Glutamatergic neuron (in vitro differentiated cells): Measurements from ENCODE around the gene CADM2. TPM values are rescaled to one million over a fixed set of nuclear protein-coding genes. Genes with fewer than 3 reads are reported as not detected.

Experiments
- DNase-seq: peaks from one replicate; pipeline ENCODE4 v3.0.0; 2022
- H3K27ac Mint-ChIP-seq: one replicate; pipeline ENCODE4 v1.8.0; 2020; ENCODE audit warnings: mild to moderate bottlenecking, mixed read lengths, inconsistent platforms; ENCODE audit not compliant: unreplicated experiment
- H3K27me3 Mint-ChIP-seq: one replicate; pipeline ENCODE4 v1.8.0; 2020; ENCODE audit warnings: mild to moderate bottlenecking, moderate library complexity, mixed read lengths, inconsistent platforms; ENCODE audit not compliant: unreplicated experiment
- H3K36me3 Mint-ChIP-seq: one replicate; pipeline ENCODE4 v1.8.0; 2020; ENCODE audit warnings: mild to moderate bottlenecking, mixed read lengths, inconsistent platforms; ENCODE audit not compliant: unreplicated experiment
- H3K4me1 Mint-ChIP-seq: one replicate; pipeline ENCODE4 v1.8.0; 2020; ENCODE audit warnings: mild to moderate bottlenecking, low read depth, mixed read lengths, inconsistent platforms; ENCODE audit not compliant: unreplicated experiment
- H3K4me3 Mint-ChIP-seq: one replicate; pipeline ENCODE4 v1.8.0; 2020; ENCODE audit warnings: mild to moderate bottlenecking, mixed read lengths, inconsistent platforms; ENCODE audit not compliant: unreplicated experiment
- H3K9me3 Mint-ChIP-seq: one replicate; pipeline ENCODE4 v1.8.0; 2020; ENCODE audit warnings: mild to moderate bottlenecking, moderate library complexity, mixed read lengths, inconsistent platforms; ENCODE audit not compliant: unreplicated experiment
- total RNA-seq: library from RNA; stranded (reverse); fragmentation: NEBNext Ultra II Directional; extraction: Animal tissue kit (Norgen Biotek cat#: 25700); gene quantifications from one replicate; pipeline ENCODE4 v1.2.1, GENCODE V29; 2021; ENCODE audit not compliant: unreplicated experiment
- TF ChIP-seq, protein P1 (sequence below): fragments of 200-600 bp; sonication (generic); IDR thresholded peaks from one replicate; pipeline ENCODE4 v1.5.0; 2021; ENCODE audit not compliant: partially characterized antibody, unreplicated experiment

CADM2 gene
- total RNA-seq, 1 donor from 2014 or later: 233 TPM

DNA sequence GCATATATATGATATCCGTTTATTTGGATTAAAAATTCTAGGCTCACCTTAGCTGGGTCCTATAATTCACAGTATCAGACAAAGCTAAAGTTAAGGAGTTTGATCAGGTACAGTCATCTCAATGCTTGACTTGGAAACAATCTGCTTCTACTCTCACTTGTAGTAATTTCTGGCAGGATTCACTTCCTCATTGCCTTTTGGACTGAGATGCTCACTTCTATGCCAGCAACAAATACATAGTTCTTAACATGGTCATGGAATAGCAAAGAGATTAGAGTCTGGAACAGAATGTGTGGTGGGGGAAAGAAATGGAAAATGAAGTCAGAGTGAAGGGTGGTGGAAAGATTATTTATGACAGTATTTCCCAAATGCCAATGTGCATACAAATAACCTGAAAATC lies 693.6 kb downstream of the CADM2 start:
- TF ChIP-seq, protein P1, sequence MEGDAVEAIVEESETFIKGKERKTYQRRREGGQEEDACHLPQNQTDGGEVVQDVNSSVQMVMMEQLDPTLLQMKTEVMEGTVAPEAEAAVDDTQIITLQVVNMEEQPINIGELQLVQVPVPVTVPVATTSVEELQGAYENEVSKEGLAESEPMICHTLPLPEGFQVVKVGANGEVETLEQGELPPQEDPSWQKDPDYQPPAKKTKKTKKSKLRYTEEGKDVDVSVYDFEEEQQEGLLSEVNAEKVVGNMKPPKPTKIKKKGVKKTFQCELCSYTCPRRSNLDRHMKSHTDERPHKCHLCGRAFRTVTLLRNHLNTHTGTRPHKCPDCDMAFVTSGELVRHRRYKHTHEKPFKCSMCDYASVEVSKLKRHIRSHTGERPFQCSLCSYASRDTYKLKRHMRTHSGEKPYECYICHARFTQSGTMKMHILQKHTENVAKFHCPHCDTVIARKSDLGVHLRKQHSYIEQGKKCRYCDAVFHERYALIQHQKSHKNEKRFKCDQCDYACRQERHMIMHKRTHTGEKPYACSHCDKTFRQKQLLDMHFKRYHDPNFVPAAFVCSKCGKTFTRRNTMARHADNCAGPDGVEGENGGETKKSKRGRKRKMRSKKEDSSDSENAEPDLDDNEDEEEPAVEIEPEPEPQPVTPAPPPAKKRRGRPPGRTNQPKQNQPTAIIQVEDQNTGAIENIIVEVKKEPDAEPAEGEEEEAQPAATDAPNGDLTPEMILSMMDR: no peak
- peaks cover 2% of the 10 kb centered on the region for H3K9me3 Mint-ChIP-seq
- H3K4me1 Mint-ChIP-seq: no peaks in the 10 kb centered on the region
- H3K27me3 Mint-ChIP-seq: no peaks in the 10 kb centered on the region
- H3K4me3 Mint-ChIP-seq: no peak overlapping the region
- no peak for DNase-seq
- no peaks in the 10 kb centered on the region for H3K36me3 Mint-ChIP-seq
- H3K27ac Mint-ChIP-seq: no peak overlapping the region

DNA sequence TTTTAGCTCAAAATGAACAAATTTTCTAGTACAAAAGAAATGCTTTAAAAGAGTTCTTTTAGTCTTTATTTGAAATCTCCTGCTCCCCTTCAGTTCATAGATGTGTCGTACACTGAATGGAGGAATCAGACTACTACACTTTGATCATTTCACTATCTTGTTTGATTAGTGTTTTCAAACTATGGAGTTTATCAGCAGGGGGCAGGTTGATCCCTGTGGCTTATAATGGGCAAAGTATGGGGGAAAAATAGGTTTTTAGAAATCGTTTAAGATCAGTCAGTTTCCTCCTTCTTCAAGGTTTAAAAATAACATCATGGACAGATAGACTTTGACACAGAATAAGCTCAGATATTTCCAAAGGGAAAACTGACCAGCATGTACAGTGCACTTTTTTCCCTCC lies 701.7 kb downstream of the CADM2 start:
- no peaks in the 10 kb centered on the region for H3K27me3 Mint-ChIP-seq
- H3K27ac Mint-ChIP-seq: no peak overlapping the region
- H3K4me3 Mint-ChIP-seq: no peak overlapping the region
- H3K9me3 Mint-ChIP-seq: no peaks in the 10 kb centered on the region
- no peaks in the 10 kb centered on the region for H3K36me3 Mint-ChIP-seq
- TF ChIP-seq, protein P1: no peak
- no peaks in the 10 kb centered on the region for H3K4me1 Mint-ChIP-seq
- no peak for DNase-seq

DNA sequence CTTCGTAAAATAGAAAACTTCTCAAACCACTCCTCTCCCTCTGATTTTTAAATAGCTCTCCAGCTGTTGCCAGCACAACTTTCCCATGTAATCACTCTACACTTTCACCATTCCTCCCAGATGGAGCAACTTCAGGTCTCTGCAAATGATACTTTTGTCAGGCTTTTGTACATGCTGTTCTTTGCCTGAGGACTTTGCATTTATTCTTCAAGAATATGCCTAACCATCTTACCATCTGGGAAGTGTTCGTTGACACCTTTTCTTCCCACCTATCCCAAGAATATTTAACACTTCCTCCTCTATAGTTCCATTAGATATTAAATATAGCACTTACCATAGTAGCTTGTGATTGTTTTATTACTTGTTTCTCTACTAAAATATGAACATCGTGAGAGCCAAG lies 703.7 kb downstream of the CADM2 start:
- Mint-ChIP-seq H3K4me3 (no peak overlapping the region), H3K36me3 (no peaks in the 10 kb centered on the region), H3K27me3 (no peaks in the 10 kb centered on the region)

DNA sequence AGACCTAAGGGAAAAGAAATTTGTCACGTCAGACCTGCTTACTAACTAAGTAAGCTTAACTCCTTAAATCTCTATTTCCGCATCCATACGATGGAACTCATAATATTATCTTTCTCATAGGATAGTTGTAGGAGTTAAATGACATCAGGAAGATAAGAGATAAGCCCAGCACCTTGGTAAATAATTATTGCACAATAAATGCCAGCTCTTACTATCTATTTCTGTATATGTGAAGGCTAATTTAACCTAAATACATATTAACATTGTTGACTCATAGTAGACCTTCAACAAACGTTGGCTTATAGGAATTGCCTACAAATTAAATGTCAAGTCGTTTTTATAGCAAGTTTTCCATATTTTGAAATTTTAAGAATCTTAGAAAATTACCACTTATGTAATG lies 709.0 kb downstream of the CADM2 start:
- H3K27ac Mint-ChIP-seq: no peak overlapping the region

More for the DNA sequence above, 703.7 kb downstream of the CADM2 start:
- Mint-ChIP-seq H3K27ac (no peak overlapping the region), H3K9me3 (no peaks in the 10 kb centered on the region), H3K4me1 (no peaks in the 10 kb centered on the region)
- DNase-seq: no peak
- TF ChIP-seq, protein P1: no peak

DNA sequence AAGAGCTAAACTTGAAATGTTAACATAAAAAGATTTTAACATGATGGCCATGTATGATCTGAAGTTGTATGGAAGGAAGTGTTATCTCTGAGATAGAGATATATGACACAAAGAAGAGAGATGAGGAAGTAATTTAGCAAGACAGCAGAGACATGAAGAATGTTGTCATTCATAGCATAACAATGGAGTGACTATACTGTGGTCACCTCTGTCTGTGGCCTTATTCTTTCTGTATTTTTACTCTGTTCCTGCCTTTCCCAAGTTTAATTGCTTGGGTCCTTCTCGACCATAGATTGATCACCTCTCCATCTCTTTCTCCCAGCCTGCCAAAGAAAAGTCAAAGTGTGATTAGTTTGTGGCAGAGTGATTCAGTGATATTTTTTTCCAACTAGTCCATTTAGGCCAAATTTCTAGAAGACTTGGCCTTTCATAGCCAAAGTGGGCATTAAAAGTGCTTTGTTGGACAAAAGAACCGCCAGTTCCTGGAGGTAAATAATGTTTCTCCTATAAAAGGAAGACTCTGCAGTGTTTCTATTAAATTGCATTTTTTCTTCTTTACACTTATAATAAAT lies 711.9 kb downstream of the CADM2 start:
- Mint-ChIP-seq H3K4me1 (peaks cover 12% of the 10 kb centered on the region), H3K36me3 (peaks cover 6% of the 10 kb centered on the region), H3K27ac (no peak overlapping the region), H3K27me3 (no peaks in the 10 kb centered on the region), H3K9me3 (no peaks in the 10 kb centered on the region), H3K4me3 (no peak overlapping the region)
- TF ChIP-seq, protein P1: no peak
- DNase-seq: no peak

More for the DNA sequence above, 709.0 kb downstream of the CADM2 start:
- H3K4me1 Mint-ChIP-seq: peaks cover 1% of the 10 kb centered on the region
- DNase-seq: no peak
- TF ChIP-seq, protein P1: no peak
- no peaks in the 10 kb centered on the region for H3K9me3 Mint-ChIP-seq
- no peak overlapping the region for H3K4me3 Mint-ChIP-seq
- peaks cover 6% of the 10 kb centered on the region for H3K36me3 Mint-ChIP-seq
- no peaks in the 10 kb centered on the region for H3K27me3 Mint-ChIP-seq
